ENCODE data around the gene HPS4.

The HPS4 gene

DNA sequence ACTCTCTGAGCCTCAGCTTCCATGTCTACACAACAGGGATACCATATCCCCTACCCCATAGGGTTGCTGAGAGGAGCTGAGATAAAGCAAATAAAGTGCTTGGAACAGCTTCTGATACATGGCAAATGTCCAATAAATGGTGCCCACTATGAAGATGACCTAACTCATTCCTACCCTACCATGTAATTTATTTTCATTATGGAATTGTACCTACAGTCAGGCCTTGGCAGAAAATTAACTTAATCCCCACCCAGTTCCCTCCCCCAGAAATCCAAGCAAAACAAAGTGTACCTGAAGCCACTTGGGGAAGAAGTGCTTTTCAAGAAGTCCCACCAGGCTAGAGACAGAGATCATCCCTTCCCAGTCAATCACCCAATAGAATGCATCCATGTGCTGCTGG, 10.9 kb upstream of the HPS4 start:
- no peak for DNase-seq

DNA sequence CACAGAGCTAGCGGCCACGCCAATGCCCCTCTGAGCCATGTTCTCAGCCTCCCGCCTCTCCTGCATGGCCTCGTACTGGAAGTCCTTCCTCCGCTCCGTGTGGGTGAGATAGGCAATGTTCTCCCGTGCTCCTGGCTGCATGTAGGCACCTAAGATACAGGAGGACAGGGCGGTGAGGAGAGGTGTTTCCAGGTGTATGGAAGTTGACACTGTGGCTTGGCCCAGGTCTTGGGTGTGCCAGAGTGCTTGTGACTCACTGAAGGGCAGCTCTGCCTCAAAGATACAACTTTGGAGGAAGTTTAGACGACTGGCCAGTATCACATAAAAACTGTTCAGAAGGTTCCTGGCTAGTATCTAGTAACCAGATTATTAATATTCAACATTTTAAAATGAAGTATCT, 8.6 kb upstream of the HPS4 start:
- DNase-seq = no peak

GRCh38 chr22:26489447-26490036, 6.0 kb upstream of the HPS4 start:
- no peak for DNase-seq

GRCh38 chr22:26487996-26488395, 4.4 kb upstream of the HPS4 start:
- DNase-seq = no peak

- DNase-seq = no peak
Measured at GRCh38 chr22:26486394-26486793, 2.8 kb upstream of the HPS4 start.

GRCh38 chr22:26485806-26486390, 2.3 kb upstream of the HPS4 start:
- no peak for DNase-seq

DNA sequence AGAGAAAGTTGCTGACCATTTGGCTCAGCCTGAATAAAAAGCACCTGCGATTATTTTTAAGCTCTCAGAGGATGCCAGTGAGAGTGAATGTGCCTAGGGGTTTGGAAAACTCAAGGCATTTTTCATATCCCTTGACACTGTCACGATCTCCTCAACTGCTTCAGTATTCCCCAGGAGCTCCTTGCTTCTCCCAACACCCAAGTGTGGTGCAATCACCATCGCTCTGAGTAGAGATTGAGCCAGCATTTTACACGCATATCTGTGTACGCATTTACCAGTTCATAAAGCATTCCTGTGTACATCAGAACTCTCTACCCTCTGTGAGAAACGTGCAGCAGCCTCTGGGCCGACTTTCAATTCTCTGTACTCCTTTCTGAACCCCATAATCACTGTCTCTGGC, 1.4 kb upstream of the HPS4 start:
- DNase-seq = no peak

GRCh38 chr22:26484360-26484706, 750 bp upstream of the HPS4 start:
- DNase-seq = no peak

GRCh38 chr22:26483043-26483438, 542 bp downstream of the HPS4 start:
- DNase-seq = no peak

DNA sequence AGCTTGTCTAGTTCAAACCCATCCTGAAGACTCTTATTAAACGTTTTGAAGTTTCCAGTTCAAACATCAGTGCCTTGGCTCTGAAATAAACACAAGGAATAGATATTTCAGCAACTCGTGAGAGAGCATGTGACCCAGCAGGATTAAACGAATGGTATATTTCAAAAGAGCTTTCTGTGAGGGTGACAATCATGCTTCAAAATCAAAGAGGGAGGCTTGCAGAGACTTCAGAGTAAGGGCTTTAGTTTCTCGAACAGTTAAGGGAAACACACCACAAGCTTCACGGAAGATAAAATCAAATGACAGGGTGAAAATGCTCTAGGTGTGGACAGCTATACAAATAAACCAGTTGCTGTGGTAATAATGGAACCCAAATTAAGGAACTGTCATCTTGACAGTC, 1.4 kb downstream of the HPS4 start:
- no peak for DNase-seq

- DNase-seq = no peak
Measured at GRCh38 chr22:26481694-26482093, 1.9 kb downstream of the HPS4 start.

GRCh38 chr22:26481112-26481693, 2.4 kb downstream of the HPS4 start:
- no peak for DNase-seq

- no peak for DNase-seq
Measured at GRCh38 chr22:26480611-26480932, 3.0 kb downstream of the HPS4 start.

DNA sequence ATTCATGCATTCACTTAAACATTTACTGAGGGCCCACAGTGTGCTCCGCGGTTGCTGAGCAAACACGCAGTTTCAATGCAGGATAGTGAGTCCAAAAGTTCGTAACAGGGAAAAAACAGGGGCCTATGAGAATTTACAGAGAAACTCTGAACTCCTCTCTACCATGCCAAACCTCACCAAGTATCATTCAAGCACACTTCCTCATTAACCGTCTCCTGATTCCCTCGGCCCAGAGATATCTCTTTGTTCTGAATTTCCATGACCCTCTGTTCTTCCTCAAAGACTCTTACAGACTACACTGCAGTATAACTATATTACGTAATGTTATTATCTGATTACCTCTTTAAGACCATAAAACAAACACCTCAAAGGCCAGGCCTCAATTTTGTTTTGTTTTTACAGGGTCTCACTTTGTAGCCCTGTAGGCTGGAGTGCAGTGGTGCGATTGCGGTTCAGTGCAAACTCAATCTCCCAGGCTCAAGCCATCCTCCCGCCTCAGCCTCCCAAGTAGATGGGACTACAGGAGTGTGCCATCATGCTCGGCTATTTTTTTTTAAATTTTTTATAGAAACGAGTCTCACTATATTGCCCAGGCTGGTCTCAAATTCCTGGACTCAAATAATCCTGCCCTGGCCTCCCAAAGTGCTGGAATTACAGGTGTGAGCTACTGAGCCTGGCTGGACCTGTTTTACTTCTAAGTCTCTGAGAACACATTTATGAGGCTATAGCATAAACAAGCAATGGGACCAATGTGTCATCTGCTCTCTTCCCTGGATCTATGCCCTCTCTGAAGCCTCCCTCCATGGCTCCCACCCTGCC, 3.6 kb downstream of the HPS4 start:
- no peak for DNase-seq

DNA sequence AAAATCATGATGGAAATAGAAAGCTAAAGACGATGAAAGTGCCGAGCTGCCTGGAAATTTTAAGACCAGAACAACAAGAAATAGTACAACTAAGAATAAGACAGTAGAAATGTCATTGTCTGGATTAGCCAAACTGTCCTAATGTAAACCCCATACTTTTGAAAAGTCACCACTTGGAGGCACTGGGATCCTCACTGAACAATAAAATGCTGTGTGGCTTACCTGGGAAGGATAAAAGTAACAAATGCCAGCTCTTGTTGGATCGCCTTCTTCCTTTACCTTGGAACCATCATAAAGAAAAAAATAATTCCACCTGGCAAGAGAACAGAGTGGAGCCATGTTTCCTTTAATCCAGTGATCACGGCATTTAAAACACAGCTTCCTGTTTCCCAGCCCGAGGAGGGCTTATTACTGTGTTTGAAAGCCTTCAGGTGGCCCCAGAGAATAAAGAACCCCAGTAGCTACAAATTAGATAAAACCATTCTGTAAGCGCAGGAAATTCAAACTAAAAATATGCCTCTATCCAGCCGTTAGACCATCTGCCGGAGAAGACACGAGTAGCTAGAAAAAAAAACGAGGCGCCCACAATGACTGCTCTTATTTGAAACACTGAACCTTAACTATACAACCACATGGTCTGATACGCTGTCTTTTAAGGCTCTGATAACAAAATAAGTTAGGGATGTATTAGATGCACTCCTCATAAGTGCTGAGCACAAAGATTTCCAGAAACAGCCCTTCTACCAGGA, 4.4 kb downstream of the HPS4 start:
- no peak for DNase-seq

DNA sequence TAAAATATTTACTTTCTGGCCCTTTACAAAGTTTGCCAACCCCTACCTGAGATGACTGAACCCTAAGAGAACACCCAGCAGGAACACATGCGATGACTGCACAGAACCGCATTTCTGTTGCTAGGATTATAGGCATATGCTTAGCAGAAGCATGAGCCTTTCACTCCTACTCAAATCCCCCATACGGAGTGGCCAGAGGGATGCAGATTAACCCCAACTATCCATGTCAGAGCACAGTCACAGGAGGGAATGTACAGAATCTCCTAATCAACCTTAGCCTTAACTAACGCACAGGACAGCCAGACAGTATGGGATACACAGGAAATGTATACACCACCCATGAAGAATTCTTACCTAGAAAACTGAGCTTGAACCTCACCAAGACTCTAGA, 6.2 kb downstream of the HPS4 start:
- peak; percentile 2 for DNase-seq

DNA sequence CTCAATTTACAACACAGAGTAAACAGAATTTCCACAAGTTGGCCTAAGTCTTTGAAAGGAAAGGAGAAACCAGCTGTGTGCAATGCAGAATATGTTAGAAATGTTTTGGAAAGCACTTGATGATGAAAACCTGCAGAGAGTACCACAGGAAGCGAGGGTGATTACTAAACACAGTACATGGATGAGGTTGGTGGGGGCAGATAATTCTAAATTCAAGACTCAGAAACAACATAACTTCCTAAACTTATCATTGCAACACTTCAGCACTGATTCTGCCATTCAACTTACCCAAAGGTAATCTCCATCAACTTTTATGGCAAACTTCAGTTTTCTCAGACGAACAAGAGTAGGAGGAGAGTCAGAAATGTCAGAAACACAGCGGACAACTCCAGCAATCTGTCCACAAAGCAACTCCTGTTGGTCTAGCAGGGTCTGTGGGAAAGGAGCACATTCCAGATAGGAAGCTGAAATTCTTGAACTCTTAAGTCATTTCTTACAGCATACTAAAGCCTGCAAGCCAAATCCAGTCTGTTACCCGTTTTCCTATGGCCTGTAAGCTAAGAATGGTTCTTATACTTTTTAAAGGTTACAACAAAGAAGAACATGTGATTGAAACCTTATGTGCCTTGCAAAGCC, 6.8 kb downstream of the HPS4 start:
- DNase-seq = peak; percentile 65

GRCh38 chr22:26474682-26475081, 8.9 kb downstream of the HPS4 start:
- peak; percentile 10 for DNase-seq

DNA sequence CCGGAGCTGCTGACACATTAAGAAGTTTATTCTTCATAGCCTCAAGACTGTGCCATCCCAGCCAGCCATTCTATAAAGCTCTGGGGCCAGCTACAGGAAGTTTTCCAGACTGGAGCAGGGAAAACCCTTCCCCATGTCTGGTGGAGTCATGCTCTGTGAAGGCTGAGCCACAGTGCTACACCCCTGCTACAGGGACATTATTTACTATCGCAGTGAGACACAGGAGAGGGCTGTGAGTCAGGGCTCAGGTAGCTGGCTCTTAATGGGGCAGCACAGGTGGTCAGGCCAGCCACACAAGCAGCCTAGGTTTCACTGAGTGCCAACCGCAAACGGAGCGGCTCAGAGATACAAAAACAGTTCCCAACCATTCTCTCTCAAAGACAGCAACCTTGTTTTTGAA, 12.1 kb downstream of the HPS4 start:
- DNase-seq = peak; percentile 35

- no peak for DNase-seq
Measured at GRCh38 chr22:26470807-26471206, 12.8 kb downstream of the HPS4 start.

DNA sequence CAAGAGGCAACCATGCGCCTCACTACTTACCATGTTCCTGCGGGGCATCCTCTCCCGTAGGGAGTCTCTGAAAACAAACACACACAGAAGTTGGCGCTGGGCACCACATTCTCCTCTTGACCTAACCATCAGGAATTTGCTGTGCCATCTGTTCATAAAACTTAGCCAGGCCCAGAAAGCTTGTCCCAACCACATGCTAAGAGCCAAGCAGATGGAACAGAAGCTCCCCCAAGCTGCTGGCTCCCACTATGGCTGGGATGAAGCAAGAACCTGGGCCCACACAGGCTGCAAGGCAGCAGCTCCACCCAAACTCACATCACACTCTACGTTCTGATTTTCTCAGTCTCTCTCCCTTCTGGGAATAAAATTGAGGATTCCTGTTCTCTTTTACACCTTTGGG, 17.4 kb downstream of the HPS4 start:
- DNase-seq = no peak

- no peak for DNase-seq
Measured at GRCh38 chr22:26464312-26464711, 19.3 kb downstream of the HPS4 start.

DNA sequence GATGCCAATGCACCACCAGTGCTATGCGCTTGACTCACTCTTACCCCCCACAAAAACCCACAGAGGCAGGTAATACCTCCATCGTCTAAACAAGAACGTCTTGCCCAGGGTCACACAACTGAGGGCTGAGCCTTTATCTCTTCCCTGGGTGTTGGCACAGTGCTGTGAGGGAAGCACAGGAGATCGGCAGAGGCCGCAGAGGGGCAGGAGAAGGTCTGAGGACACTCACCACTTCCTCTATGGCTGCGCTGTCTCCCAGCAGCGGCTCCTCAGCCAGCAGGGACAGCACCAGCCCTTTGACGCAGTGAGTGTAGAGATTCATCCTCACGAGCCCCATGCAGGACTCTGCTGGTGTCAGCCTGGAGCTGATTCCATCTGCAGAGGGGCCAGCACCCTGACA, 19.9 kb downstream of the HPS4 start:
- DNase-seq = no peak
